Measurements from ENCODE around the gene VAV3.

GRCh38 chr1:107940701-107941100, 24.3 kb downstream of the VAV3 start:
- TF ChIP-seq POLR2A (conservative IDR thresholded peaks at IDR 0.05) = no peak
- no peak for TF ChIP-seq REST (IDR thresholded peaks at IDR 0.05; ENCODE audit: borderline replicate concordance)
- TF ChIP-seq REST (CRISPR knock-in tag; IDR thresholded peaks at IDR 0.05; ENCODE audit: low read depth) = no peak
- TF ChIP-seq ZNF24 (IDR thresholded peaks at IDR 0.05) = no peak
- no peak for TF ChIP-seq CTCF (IDR thresholded peaks at IDR 0.05 in 2 of 3, conservative IDR thresholded peaks at IDR 0.05 in 1 of 3; ENCODE audit: insufficient read depth in 2 of 3, low read depth in 1 of 3, low read length in 3 of 3)
- TF ChIP-seq CBFA2T3 (IDR thresholded peaks at IDR 0.05) = no peak
- TF ChIP-seq ZZZ3 (IDR thresholded peaks at IDR 0.05) = no peak
- TF ChIP-seq ZNF12 (CRISPR knock-in tag; IDR thresholded peaks at IDR 0.05) = no peak
- TF ChIP-seq, protein P1, sequence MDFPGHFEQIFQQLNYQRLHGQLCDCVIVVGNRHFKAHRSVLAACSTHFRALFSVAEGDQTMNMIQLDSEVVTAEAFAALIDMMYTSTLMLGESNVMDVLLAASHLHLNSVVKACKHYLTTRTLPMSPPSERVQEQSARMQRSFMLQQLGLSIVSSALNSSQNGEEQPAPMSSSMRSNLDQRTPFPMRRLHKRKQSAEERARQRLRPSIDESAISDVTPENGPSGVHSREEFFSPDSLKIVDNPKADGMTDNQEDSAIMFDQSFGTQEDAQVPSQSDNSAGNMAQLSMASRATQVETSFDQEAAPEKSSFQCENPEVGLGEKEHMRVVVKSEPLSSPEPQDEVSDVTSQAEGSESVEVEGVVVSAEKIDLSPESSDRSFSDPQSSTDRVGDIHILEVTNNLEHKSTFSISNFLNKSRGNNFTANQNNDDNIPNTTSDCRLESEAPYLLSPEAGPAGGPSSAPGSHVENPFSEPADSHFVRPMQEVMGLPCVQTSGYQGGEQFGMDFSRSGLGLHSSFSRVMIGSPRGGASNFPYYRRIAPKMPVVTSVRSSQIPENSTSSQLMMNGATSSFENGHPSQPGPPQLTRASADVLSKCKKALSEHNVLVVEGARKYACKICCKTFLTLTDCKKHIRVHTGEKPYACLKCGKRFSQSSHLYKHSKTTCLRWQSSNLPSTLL (IDR thresholded peaks at IDR 0.05) = no peak
- no peak for TF ChIP-seq ZNF274 (IDR thresholded peaks at IDR 0.05; ENCODE audit: borderline replicate concordance, low read depth, low read length)
- TF ChIP-seq ZNF512 (tag; IDR thresholded peaks at IDR 0.05) = no peak
